Sciatic nerve (tissue), 2 donors: ENCODE measurements around the gene QPCT. TPM values are rescaled to one million over a fixed set of nuclear protein-coding genes. Genes with fewer than 3 reads are reported as not detected.

Source experiments
- ATAC-seq: fragments of 200-7000 bp; cut with Tn5 transposase; one replicate; pipeline ENCODE4 v1.9.1; 2020; ENCODE audit warnings: mild to moderate bottlenecking, moderate library complexity
- DNase-seq: peaks from one replicate; pipeline ENCODE4 v3.0.0-alpha.2; 2020; ENCODE audit warnings: low spot score
- intact Hi-C: fragments of 100-400 bp; cut with DNase I; formaldehyde crosslinking; loops from one replicate; pipeline ENCODE4 v1.14.2; 2022
- total RNA-seq: library from RNA; stranded (reverse); fragmentation: NEBNext Ultra II Directional; extraction: Animal tissue kit (Norgen Biotek cat#: 25700); gene quantifications from one replicate; pipeline ENCODE4 v1.2.1, GENCODE V29; 2021
- donor health status: DM: no; HTN: no; CAD: no.
- donor health status: DM: no; HTN: no; CAD: no.

The QPCT gene
- total RNA-seq, 1 donor from 2014 or later, result 4.8 TPM

- ATAC-seq (peak; percentile 23), DNase-seq (peak; percentile 63)
- intact Hi-C loops, result no loop called here
These were observed 20.5 kb upstream of the QPCT start for GRCh38 chr2:37323781-37324535.

- DNase-seq, result peak; percentile 91
- no peak for ATAC-seq
- intact Hi-C loops, result no loop called here
These were observed 20.0 kb upstream of the QPCT start for GRCh38 chr2:37324536-37324785.

GRCh38 chr2:37324786-37325624 lies 19.4 kb upstream of the QPCT start, which contains the start of gene PRKD3:
Gene PRKD3 (minus strand): TSS chr2:37324833. CDS start chr2:37316524, 8,309 bp downstream.
- DNase-seq, result no peak
- intact Hi-C loops, result no loop called here
- peak; percentile 91 for ATAC-seq

GRCh38 chr2:37325625-37326071 lies 18.8 kb upstream of the QPCT start:
- DNase-seq (no peak), ATAC-seq (no peak)
- intact Hi-C loops, result no loop called here

- intact Hi-C loops, result no loop called here
- no peak for DNase-seq
- peak; percentile 77 for ATAC-seq
These were observed 18.1 kb upstream of the QPCT start for GRCh38 chr2:37326285-37326684.

- ATAC-seq (no peak), DNase-seq (no peak)
- intact Hi-C loops, result no loop called here
These were observed 17.4 kb upstream of the QPCT start for GRCh38 chr2:37326866-37327634.

GRCh38 chr2:37330681-37331080 lies 13.7 kb upstream of the QPCT start:
- intact Hi-C loops, result no loop called here
- no peak for DNase-seq
- ATAC-seq, result no peak

- ATAC-seq (no peak), DNase-seq (no peak)
- intact Hi-C loops, result no loop called here
These were observed 11.9 kb upstream of the QPCT start for GRCh38 chr2:37332560-37332959.

GRCh38 chr2:37333256-37333655 lies 11.2 kb upstream of the QPCT start:
- ATAC-seq (no peak), DNase-seq (no peak)
- intact Hi-C loops, result no loop called here

GRCh38 chr2:37335604-37336003 lies 8.8 kb upstream of the QPCT start:
- intact Hi-C loops, result no loop called here
- DNase-seq, result no peak
- no peak for ATAC-seq

GRCh38 chr2:37337620-37338280 lies 6.7 kb upstream of the QPCT start:
- DNase-seq (no peak), ATAC-seq (no peak)
- intact Hi-C loops, result no loop called here

GRCh38 chr2:37338933-37339332 lies 5.5 kb upstream of the QPCT start:
- peak; percentile 14 for ATAC-seq
- intact Hi-C loops, result no loop called here

GRCh38 chr2:37340637-37341036 lies 3.8 kb upstream of the QPCT start:
- no peak for ATAC-seq
- intact Hi-C loops, result no loop called here
- DNase-seq, result no peak

More at GRCh38 chr2:37338933-37339332, 5.5 kb upstream of the QPCT start:
- no peak for DNase-seq

- ATAC-seq (no peak), DNase-seq (no peak)
- intact Hi-C loops, result no loop called here
These were observed 1.7 kb upstream of the QPCT start for GRCh38 chr2:37342591-37343220.

GRCh38 chr2:37343537-37344434 lies 644 bp upstream of the QPCT start:
- DNase-seq, result no peak
- peak; percentile 51 for ATAC-seq
- intact Hi-C loops, result no loop called here

- intact Hi-C loops, result no loop called here
- DNase-seq, result no peak
- ATAC-seq, result no peak
These were observed 3.7 kb downstream of the QPCT start for GRCh38 chr2:37348155-37348554.

GRCh38 chr2:37349231-37349860 lies 4.9 kb downstream of the QPCT start:
- ATAC-seq, result no peak
- intact Hi-C loops, result no loop called here
- no peak for DNase-seq
